K562 (cell line): Measurements from ENCODE around the gene VIM.

Experiments used
- CHD4 ChIP-seq: fragments of 200-600 bp; sonication (generic); IDR thresholded peaks from 3 replicates; pipeline ENCODE4 v1.6.1; 2012; ENCODE audit warnings: low read depth, mild to moderate bottlenecking, mixed read lengths, low read length, inconsistent platforms; ENCODE audit not compliant: insufficient read depth, insufficient replicate concordance, poor library complexity, severe bottlenecking
- CTBP1 ChIP-seq: fragments of 450-650 bp; IDR thresholded peaks from 2 replicates; pipeline ENCODE4 v1.6.1; 2016; ENCODE audit warnings: borderline replicate concordance
- FOS ChIP-seq: IDR thresholded peaks from 3 replicates; pipeline ENCODE4 v1.6.1; 2011; ENCODE audit not compliant: insufficient read length; ENCODE audit errors: extremely low read depth
- GTF2F1 ChIP-seq: IDR thresholded peaks from 2 replicates; pipeline ENCODE4 v1.6.1; 2011; ENCODE audit warnings: low read depth, low read length, improper control_type of control experiment
- MTA3 ChIP-seq: fragments of 450-650 bp; formaldehyde crosslinking; IDR thresholded peaks from 2 replicates; pipeline ENCODE4 v1.6.1; 2017; ENCODE audit warnings: mild to moderate bottlenecking, borderline replicate concordance
- TAF1 ChIP-seq: IDR thresholded peaks from 2 replicates; pipeline ENCODE4 v1.6.1; 2011; ENCODE audit warnings: mild to moderate bottlenecking, low read length, moderate library complexity; ENCODE audit not compliant: insufficient read depth, control insufficient read depth, severe bottlenecking; ENCODE audit errors: extremely low read depth
- TRIM25 ChIP-seq: fragments of 450-650 bp; IDR thresholded peaks from 2 replicates; pipeline ENCODE4 v1.7.0; 2016; ENCODE audit warnings: borderline replicate concordance
- XRCC4 ChIP-seq: IDR thresholded peaks from one replicate; pipeline ENCODE4 v1.6.1; 2011; ENCODE audit not compliant: insufficient read depth, insufficient read length; ENCODE audit errors: extremely low read depth
- ZNF740 ChIP-seq, 3 experiments: fragments of 200-800 bp in 1 of 3; sonication (Bioruptor generic) in 1 of 3; sonication (generic) in 1 of 3; formaldehyde crosslinking in 1 of 3; IDR thresholded peaks; 2 replicates each; pipeline versions ENCODE4 v1.6.1 to v1.8.0; 2016 to 2022; ENCODE audit warnings: mild to moderate bottlenecking in 2 of 3, missing compliant biosample characterization in 2 of 3, missing genetic modification characterization in 2 of 3, missing genetic modification reagents in 1 of 3

- TF ChIP-seq CHD4 (no peak), FOS (no peak), ZNF740 (CRISPR knock-in tag; IDR thresholded peaks at IDR 0.05) (no peak), ZNF740 (tag; IDR thresholded peaks at IDR 0.05) (no peak), CTBP1 (no peak), XRCC4 (no peak), TRIM25 (no peak), MTA3 (no peak), TAF1 (no peak), GTF2F1 (no peak)
Observed at GRCh38 chr10:17179002-17179401, 49.0 kb upstream of the VIM start.
